ENCODE measurements around the gene TCEAL9.

TCEAL9 gene

DNA sequence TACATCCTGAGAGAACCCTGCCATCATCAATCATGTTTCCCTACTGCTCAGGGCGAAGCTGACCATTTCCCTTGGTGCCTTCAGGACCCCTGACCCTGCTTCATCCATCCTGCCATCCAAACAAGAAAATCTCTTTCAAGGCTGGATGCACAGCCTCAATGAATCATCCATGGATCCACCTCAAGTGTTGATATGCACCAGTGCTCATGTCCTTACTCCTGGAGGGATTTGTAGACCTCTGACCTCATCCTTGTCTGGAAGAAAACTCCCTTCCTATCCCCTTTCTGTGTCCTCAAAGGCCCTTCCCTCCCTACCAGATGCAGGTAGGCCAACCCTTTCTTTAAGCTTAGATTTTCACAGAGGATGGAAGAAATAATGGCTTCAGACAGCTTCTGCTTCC lies 44.6 kb downstream of the TCEAL9 start:
- H2BK5ac ChIP-seq (ENCODE audit: low read length), result no peak overlapping the region
- no peak overlapping the region for H2AFZ ChIP-seq (ENCODE audit: low read length)
- no peaks in the 10 kb centered on the region for H3K79me1 ChIP-seq (ENCODE audit: low read depth, low read length)
- DNase-seq (ENCODE audit: low spot score), result no peak
- H2BK12ac ChIP-seq (ENCODE audit: low read length), result no peak overlapping the region
- H3K4me2 ChIP-seq (ENCODE audit: insufficient read depth, low read length, poor library complexity, severe bottlenecking), result no peak overlapping the region
- no peaks in the 10 kb centered on the region for H3K27me3 ChIP-seq (ENCODE audit: control insufficient read depth in 3 of 3, insufficient read depth in 3 of 3, low read depth in 1 of 3, low read length in 3 of 3)
- no peak overlapping the region for H3K23ac ChIP-seq (ENCODE audit: low read depth, low read length, poor library complexity)
- no peak overlapping the region for H2BK15ac ChIP-seq (ENCODE audit: low read length)
- no peak overlapping the region for H2BK120ac ChIP-seq (ENCODE audit: low read depth, low read length)
- H3K4ac ChIP-seq (ENCODE audit: low read length), result no peak overlapping the region
- H3K36me3 ChIP-seq (replicated peaks in 1 of 2; ENCODE audit: control insufficient read depth in 2 of 2, insufficient read depth in 2 of 2, low read length in 2 of 2), result no peaks in the 10 kb centered on the region
- H2AK5ac ChIP-seq (ENCODE audit: low read depth, low read length), result no peak overlapping the region
- peaks cover 3 to 7% of the 10 kb centered on the region in 2 donors for H3K4me1 ChIP-seq (ENCODE audit: control insufficient read depth in 2 of 2, insufficient read depth in 1 of 2, low read depth in 1 of 2, low read length in 2 of 2)
- H3K9me3 ChIP-seq (replicated peaks in 1 of 2; ENCODE audit: control insufficient read depth in 2 of 2, insufficient read depth in 1 of 2, low read depth in 1 of 2, low read length in 2 of 2), result no peaks in the 10 kb centered on the region
- no CpG with 5 or more reads among the region's 1 CpG for WGBS, 2 donors (ENCODE audit: extremely low coverage in 2 of 2, insufficient read length in 2 of 2, insufficient replicate concordance in 1 of 2)
- H4K91ac ChIP-seq (ENCODE audit: low read depth, low read length, poor library complexity), result no peak overlapping the region
- H3K14ac ChIP-seq (ENCODE audit: low read length), result no peak overlapping the region
- no peak overlapping the region for H3K18ac ChIP-seq (ENCODE audit: low read length)
- no peak overlapping the region for H3K9ac ChIP-seq (ENCODE audit: low read depth, low read length, poor library complexity)
- no peak overlapping the region for H3K27ac ChIP-seq (replicated peaks; ENCODE audit: low read length)
- H4K8ac ChIP-seq (ENCODE audit: low read depth, low read length), result no peak overlapping the region
- H3K4me3 ChIP-seq (ENCODE audit: low read length in 2 of 2), result no peak overlapping the region

DNA sequence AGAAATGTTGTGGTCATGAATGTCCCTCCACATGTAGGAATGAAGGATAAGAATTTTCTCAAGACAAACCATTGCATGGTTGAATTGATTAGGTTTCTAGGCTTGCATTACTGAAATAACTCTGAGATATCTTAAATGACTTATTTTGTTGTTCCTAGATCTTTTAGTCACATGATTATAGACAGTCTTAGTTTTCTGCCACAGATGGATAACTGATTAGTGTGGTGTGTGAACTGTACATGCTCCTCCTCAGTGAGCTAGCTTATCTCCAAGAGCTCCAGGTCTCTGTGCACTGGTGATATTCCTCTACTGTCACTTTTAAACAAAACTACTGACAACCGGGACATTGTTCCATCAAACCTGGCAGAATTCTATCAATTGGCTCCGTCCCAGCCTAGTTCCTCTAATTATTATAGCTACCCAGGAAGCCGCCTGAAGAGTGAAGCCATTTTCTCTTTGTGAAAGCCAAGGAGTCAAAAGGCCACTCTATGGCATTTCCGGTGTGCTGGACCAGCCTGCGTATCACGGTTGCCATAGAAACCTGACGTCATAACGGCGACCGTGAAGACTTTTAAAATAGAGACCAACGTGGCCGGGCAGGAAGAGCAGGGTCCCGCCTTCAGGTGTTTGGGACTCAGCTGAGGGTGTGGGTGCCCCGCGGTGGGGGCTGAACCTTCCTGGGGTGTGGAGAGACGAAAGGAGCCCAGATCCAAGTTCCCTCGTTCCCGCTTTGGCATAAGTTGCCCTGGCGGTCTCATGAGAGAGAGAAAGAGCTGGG lies 48.1 kb downstream of the TCEAL9 start:
- WGBS, 2 donors (ENCODE audit: extremely low coverage in 2 of 2, insufficient read length in 2 of 2, insufficient replicate concordance in 1 of 2), result no CpG with 5 or more reads among the region's 19 CpGs
- no peaks in the 10 kb centered on the region for H3K27me3 ChIP-seq (ENCODE audit: control insufficient read depth in 3 of 3, insufficient read depth in 3 of 3, low read depth in 1 of 3, low read length in 3 of 3)
- H3K79me1 ChIP-seq (ENCODE audit: low read depth, low read length), result no peaks in the 10 kb centered on the region
- H3K4me1 ChIP-seq (ENCODE audit: control insufficient read depth in 2 of 2, insufficient read depth in 1 of 2, low read depth in 1 of 2, low read length in 2 of 2), result peaks cover 3% of the 10 kb centered on the region in 2 donors
- no peaks in the 10 kb centered on the region for H3K9me3 ChIP-seq (replicated peaks in 1 of 2; ENCODE audit: control insufficient read depth in 2 of 2, insufficient read depth in 1 of 2, low read depth in 1 of 2, low read length in 2 of 2)
- H4K8ac ChIP-seq (ENCODE audit: low read depth, low read length), result no peak overlapping the region
- peak overlapping the region; percentile 53 to 91 for H3K4me3 ChIP-seq (ENCODE audit: low read length in 2 of 2)
- peak; percentile 59 for DNase-seq (ENCODE audit: low spot score)
- no peak overlapping the region for H2BK12ac ChIP-seq (ENCODE audit: low read length)
- H3K4ac ChIP-seq (ENCODE audit: low read length), result no peak overlapping the region
- no peak overlapping the region for H3K14ac ChIP-seq (ENCODE audit: low read length)
- H2AK5ac ChIP-seq (ENCODE audit: low read depth, low read length), result no peak overlapping the region
- peak overlapping the region; percentile 42 for H3K4me2 ChIP-seq (ENCODE audit: insufficient read depth, low read length, poor library complexity, severe bottlenecking)
- peaks cover 0 to 9% of the 10 kb centered on the region in 2 donors for H3K36me3 ChIP-seq (replicated peaks in 1 of 2; ENCODE audit: control insufficient read depth in 2 of 2, insufficient read depth in 2 of 2, low read length in 2 of 2)
- H2BK120ac ChIP-seq (ENCODE audit: low read depth, low read length), result no peak overlapping the region
- H3K27ac ChIP-seq (replicated peaks; ENCODE audit: low read length), result peak overlapping the region; percentile 51
- H2AFZ ChIP-seq (ENCODE audit: low read length), result peak overlapping the region; percentile 88
- H2BK5ac ChIP-seq (ENCODE audit: low read length), result no peak overlapping the region
- H4K91ac ChIP-seq (ENCODE audit: low read depth, low read length, poor library complexity), result no peak overlapping the region
- H2BK15ac ChIP-seq (ENCODE audit: low read length), result no peak overlapping the region
- peak overlapping the region; percentile 28 for H3K18ac ChIP-seq (ENCODE audit: low read length)
- no peak overlapping the region for H3K9ac ChIP-seq (ENCODE audit: low read depth, low read length, poor library complexity)
- H3K23ac ChIP-seq (ENCODE audit: low read depth, low read length, poor library complexity), result no peak overlapping the region

- Histone ChIP-seq H2BK15ac (ENCODE audit: low read length) (no peak overlapping the region), H3K79me1 (ENCODE audit: low read depth, low read length) (no peaks in the 10 kb centered on the region), H2BK5ac (ENCODE audit: low read length) (no peak overlapping the region), H3K4ac (ENCODE audit: low read length) (no peak overlapping the region), H4K8ac (ENCODE audit: low read depth, low read length) (no peak overlapping the region), H2BK120ac (ENCODE audit: low read depth, low read length) (no peak overlapping the region), H3K23ac (ENCODE audit: low read depth, low read length, poor library complexity) (no peak overlapping the region), H3K36me3 (replicated peaks in 1 of 2; ENCODE audit: control insufficient read depth in 2 of 2, insufficient read depth in 2 of 2, low read length in 2 of 2) (peaks cover 0 to 12% of the 10 kb centered on the region in 2 donors), H2AFZ (ENCODE audit: low read length) (peak overlapping the region; percentile 88), H3K14ac (ENCODE audit: low read length) (no peak overlapping the region), H3K27ac (replicated peaks; ENCODE audit: low read length) (no peak overlapping the region), H3K4me1 (ENCODE audit: control insufficient read depth in 2 of 2, insufficient read depth in 1 of 2, low read depth in 1 of 2, low read length in 2 of 2) (peaks cover 3% of the 10 kb centered on the region in 2 donors), H4K91ac (ENCODE audit: low read depth, low read length, poor library complexity) (no peak overlapping the region), H2BK12ac (ENCODE audit: low read length) (no peak overlapping the region), H3K4me3 (ENCODE audit: low read length in 2 of 2) (peak overlapping the region; percentile 53 to 91), H3K4me2 (ENCODE audit: insufficient read depth, low read length, poor library complexity, severe bottlenecking) (peak overlapping the region; percentile 42), H3K27me3 (ENCODE audit: control insufficient read depth in 3 of 3, insufficient read depth in 3 of 3, low read depth in 1 of 3, low read length in 3 of 3) (no peaks in the 10 kb centered on the region), H3K18ac (ENCODE audit: low read length) (no peak overlapping the region), H3K9me3 (replicated peaks in 1 of 2; ENCODE audit: control insufficient read depth in 2 of 2, insufficient read depth in 1 of 2, low read depth in 1 of 2, low read length in 2 of 2) (no peaks in the 10 kb centered on the region), H2AK5ac (ENCODE audit: low read depth, low read length) (no peak overlapping the region), H3K9ac (ENCODE audit: low read depth, low read length, poor library complexity) (no peak overlapping the region)
- no CpG with 5 or more reads among the region's 7 CpGs for WGBS, 2 donors (ENCODE audit: extremely low coverage in 2 of 2, insufficient read length in 2 of 2, insufficient replicate concordance in 1 of 2)
- no peak for DNase-seq (ENCODE audit: low spot score)
Observed at GRCh38 chrX:103405009-103405333, 48.7 kb downstream of the TCEAL9 start.

DNA sequence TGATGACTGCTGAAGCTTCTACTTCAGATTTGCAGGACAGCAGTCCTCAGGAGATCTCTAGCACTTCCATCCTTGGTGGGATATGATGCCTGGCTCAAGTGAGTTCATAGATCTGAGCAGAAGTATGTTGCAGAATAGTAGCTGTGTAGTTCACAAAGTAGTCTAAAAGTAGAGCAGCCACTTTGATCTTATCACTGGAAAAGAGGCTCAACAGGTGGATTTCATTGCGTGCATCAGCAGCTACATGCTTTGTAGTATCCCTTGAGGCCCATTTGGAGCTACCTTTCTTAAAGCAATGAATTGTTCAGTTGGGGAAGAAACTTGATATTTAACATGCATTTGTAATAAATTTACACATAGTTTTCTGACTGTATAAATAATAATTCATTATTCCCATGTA lies 50.0 kb downstream of the TCEAL9 start:
- Histone ChIP-seq H2AFZ (ENCODE audit: low read length) (no peak overlapping the region), H3K36me3 (replicated peaks in 1 of 2; ENCODE audit: control insufficient read depth in 2 of 2, insufficient read depth in 2 of 2, low read length in 2 of 2) (peaks cover 0 to 21% of the 10 kb centered on the region in 2 donors), H3K4ac (ENCODE audit: low read length) (no peak overlapping the region), H2AK5ac (ENCODE audit: low read depth, low read length) (no peak overlapping the region), H4K8ac (ENCODE audit: low read depth, low read length) (no peak overlapping the region), H3K14ac (ENCODE audit: low read length) (no peak overlapping the region), H2BK5ac (ENCODE audit: low read length) (no peak overlapping the region), H3K27ac (replicated peaks; ENCODE audit: low read length) (no peak overlapping the region), H3K79me1 (ENCODE audit: low read depth, low read length) (no peaks in the 10 kb centered on the region), H2BK120ac (ENCODE audit: low read depth, low read length) (no peak overlapping the region), H3K4me1 (ENCODE audit: control insufficient read depth in 2 of 2, insufficient read depth in 1 of 2, low read depth in 1 of 2, low read length in 2 of 2) (peaks cover 3% of the 10 kb centered on the region in 2 donors), H3K4me3 (ENCODE audit: low read length in 2 of 2) (no peak overlapping the region), H3K27me3 (ENCODE audit: control insufficient read depth in 3 of 3, insufficient read depth in 3 of 3, low read depth in 1 of 3, low read length in 3 of 3) (no peaks in the 10 kb centered on the region), H2BK15ac (ENCODE audit: low read length) (no peak overlapping the region), H3K18ac (ENCODE audit: low read length) (no peak overlapping the region), H3K9me3 (replicated peaks in 1 of 2; ENCODE audit: control insufficient read depth in 2 of 2, insufficient read depth in 1 of 2, low read depth in 1 of 2, low read length in 2 of 2) (no peaks in the 10 kb centered on the region), H3K23ac (ENCODE audit: low read depth, low read length, poor library complexity) (no peak overlapping the region), H3K9ac (ENCODE audit: low read depth, low read length, poor library complexity) (no peak overlapping the region), H4K91ac (ENCODE audit: low read depth, low read length, poor library complexity) (no peak overlapping the region), H2BK12ac (ENCODE audit: low read length) (no peak overlapping the region), H3K4me2 (ENCODE audit: insufficient read depth, low read length, poor library complexity, severe bottlenecking) (no peak overlapping the region)
- WGBS, 2 donors (ENCODE audit: extremely low coverage in 2 of 2, insufficient read length in 2 of 2, insufficient replicate concordance in 1 of 2), result no CpG with 5 or more reads among the region's 1 CpG
- no peak for DNase-seq (ENCODE audit: low spot score)

Data from neuronal stem cell (in vitro differentiated cells).